LNCAP (cell line): ENCODE measurements around the gene NDST3.

ENCODE experiments used
- TF ChIP-seq, protein P1 (sequence below): fragments of 450-650 bp; IDR thresholded peaks from 2 replicates; pipeline ENCODE4 v1.5.1; 2017; ENCODE audit warnings: mild to moderate bottlenecking

NDST3 gene

DNA sequence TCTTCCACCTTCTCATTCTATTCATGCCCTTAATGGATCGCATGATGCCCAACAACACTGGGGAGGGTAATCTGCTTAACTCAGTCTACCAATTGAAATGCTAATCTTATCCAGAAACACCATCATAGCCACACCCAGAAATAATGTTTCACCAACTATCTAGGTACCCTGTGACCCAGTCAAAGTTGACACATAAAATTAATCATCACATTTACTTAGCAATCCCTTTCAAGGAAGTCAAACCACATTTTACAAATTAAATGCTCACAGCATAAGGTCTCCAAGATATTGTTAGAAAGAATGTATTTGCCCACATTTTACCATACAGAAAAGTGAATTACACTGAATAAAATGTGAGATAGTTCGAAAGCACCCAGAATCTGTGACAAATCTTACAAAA lies 226.0 kb downstream of the NDST3 start:
- TF ChIP-seq, protein P1, sequence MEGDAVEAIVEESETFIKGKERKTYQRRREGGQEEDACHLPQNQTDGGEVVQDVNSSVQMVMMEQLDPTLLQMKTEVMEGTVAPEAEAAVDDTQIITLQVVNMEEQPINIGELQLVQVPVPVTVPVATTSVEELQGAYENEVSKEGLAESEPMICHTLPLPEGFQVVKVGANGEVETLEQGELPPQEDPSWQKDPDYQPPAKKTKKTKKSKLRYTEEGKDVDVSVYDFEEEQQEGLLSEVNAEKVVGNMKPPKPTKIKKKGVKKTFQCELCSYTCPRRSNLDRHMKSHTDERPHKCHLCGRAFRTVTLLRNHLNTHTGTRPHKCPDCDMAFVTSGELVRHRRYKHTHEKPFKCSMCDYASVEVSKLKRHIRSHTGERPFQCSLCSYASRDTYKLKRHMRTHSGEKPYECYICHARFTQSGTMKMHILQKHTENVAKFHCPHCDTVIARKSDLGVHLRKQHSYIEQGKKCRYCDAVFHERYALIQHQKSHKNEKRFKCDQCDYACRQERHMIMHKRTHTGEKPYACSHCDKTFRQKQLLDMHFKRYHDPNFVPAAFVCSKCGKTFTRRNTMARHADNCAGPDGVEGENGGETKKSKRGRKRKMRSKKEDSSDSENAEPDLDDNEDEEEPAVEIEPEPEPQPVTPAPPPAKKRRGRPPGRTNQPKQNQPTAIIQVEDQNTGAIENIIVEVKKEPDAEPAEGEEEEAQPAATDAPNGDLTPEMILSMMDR = no peak

DNA sequence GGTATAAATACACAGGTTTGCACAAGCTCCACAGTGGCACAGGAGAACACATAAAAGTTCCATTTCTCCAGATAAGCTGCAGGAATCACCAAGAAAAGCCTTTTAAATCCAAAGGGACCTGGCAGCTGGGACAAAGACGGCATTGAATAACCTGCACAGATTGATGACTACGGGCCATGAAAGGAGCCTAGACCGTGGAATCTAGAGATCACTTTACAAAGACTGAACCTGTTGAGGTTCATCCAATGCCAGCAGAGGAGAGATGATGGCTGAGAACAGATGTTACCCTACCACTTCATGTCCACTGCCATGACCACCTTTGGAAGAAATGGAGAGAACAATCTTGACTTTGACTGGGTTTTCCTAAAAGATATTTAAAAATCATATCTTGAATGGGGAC lies 229.8 kb downstream of the NDST3 start:
- TF ChIP-seq, protein P1 = no peak

DNA sequence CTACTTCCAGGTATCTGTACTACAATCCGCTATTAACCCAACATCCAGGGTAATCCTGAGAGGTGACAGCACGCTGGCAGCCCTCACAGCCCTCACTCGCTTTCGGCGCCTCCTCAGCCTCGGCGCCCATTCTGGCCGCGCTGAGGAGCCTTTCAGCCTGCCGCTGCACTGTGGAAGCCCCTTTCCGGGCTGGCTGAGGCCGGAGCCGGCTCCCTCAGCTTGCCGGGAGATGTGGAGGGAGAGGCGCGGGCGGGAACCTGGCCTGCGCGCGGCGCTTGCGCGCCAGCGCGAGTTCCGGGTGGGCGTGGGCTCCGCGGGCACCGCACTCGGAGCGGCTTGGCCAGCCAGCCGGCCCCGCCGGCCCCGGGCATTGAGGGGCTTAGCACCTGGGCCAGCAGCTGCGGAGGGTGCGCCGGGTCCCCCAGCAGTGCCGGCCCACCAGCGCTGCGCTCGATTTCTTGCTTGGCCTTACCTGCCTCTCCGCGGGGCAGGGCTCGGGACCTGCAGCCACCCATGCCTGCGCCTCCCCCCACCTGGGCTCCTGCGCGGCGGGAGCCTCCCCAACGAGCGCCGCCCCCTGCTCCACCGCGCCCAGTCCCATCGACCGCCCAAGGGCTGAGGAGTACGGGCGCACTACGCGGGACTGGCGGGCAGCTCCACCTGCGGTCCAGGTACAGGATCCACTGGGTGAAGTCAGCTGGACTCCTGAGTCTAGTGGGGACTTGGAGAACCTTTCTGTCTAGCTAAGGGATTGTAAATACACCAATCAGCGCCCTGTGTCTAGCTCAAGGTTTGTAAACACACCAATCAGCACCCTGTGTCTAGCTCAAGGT lies 231.2 kb downstream of the NDST3 start:
- TF ChIP-seq, protein P1 = no peak

DNA sequence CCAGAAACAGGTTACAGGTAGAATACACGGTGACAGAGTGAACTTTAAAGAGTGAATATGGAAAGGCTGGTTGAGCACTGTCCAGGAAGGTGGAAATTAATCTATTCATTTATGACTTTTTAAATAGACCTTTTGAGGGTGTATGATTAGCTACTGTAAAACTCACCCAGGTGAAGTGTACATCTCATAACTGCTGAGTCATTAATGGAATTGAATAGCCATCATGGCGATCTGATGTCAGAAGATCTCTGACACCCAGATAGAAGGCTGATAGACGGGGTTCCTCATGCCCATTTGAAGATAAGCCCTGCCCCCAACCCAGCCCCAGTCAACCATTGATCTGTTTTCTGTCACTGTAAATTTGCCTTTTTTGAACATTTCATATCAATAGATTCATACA lies 234.5 kb downstream of the NDST3 start:
- TF ChIP-seq, protein P1 = no peak

DNA sequence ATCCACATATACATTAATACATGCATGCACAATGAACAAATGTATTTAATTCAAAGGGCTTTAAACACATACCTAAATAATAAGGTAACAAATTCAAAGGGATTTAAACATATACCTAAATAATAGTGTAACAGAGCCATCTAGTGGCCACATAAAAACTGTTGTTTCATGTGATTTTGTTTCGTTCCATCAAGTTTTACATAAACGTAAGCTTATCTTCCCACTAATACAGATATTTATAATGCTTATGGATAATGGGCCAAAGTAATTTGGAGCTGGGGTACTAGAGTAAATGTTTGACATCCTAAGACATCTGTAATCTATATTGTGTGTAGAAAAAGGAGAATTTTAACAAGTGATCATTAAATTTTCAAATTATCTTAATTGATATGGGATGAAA lies 236.2 kb downstream of the NDST3 start:
- TF ChIP-seq, protein P1 = peak; percentile 58

DNA sequence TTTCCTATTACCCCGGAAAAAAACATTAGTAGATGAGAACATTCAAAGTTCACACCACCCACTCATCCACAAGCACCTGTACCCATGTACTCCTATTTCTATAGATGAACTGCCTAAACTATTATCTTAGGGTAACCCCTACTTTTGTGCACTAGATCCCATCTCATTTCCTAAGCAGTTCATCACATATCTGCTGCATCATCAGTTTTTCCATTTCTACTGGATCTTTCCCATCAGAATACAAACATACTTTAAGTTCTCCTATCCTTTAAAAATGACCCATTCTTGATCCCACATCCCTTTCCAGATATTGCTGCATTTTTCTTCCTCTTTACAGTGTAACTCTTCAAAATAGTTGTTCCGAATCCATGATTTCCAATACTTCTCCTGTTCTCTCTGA lies 237.5 kb downstream of the NDST3 start:
- TF ChIP-seq, protein P1 = no peak

DNA sequence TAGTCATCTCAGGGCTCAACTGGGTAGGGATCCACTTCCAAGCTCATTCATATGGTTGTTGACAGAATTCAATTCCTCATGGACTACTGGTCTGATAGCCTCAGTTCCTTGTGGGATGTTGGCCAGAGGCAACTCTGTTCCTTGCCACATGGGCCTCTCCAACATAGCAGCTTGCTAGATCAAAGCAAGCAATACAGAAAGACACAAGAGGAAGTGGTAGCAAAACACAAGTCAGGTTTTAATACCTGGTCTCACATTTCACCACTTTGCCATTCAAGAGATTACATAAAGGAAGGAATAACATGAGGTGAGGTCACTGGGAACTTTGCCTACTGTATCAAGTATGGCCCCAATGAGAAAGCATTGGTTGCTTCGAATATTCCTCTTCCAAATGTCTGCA lies 239.4 kb downstream of the NDST3 start:
- TF ChIP-seq, protein P1 = no peak

DNA sequence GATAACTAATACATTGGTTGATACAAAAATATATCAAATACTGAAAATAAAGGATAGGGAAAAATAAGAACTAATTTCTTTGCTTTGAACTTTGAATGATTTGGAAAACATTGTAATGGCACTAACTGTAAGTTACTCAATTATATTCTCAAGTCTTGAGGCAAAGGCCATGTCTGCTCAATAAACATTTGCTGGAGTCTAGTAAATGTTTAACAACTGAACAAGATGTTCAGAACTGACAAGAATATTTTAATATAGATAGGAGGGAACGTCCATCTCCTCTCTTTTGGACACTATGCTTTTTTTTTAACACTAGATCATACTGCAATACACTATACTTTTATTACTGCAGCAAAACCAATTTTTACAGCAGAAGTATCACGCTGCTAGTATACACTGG lies 242.3 kb downstream of the NDST3 start:
- TF ChIP-seq, protein P1 = no peak
